HEK293T (cell line): ENCODE results near the gene MYO1G.

Experiments
- ARNT ChIP-seq: fragments of 450-650 bp; IDR thresholded peaks from 2 replicates; pipeline ENCODE4 v1.6.1; 2017; ENCODE audit warnings: mild to moderate bottlenecking
- BHLHE40 ChIP-seq: fragments of 450-650 bp; IDR thresholded peaks from 2 replicates; pipeline ENCODE4 v1.6.1; 2016; ENCODE audit warnings: mild to moderate bottlenecking, moderate library complexity, borderline replicate concordance
- FOXK2 ChIP-seq: fragments of 450-650 bp; IDR thresholded peaks from 2 replicates; pipeline ENCODE4 v1.6.1; 2016; ENCODE audit warnings: mild to moderate bottlenecking
- NFRKB ChIP-seq: fragments of 450-650 bp; IDR thresholded peaks from 2 replicates; pipeline ENCODE4 v1.6.1; 2016; ENCODE audit warnings: mild to moderate bottlenecking, moderate library complexity
- SP1 ChIP-seq: fragments of 450-650 bp; IDR thresholded peaks from 2 replicates; pipeline ENCODE4 v1.6.1; 2017
- TF ChIP-seq, protein P1 (sequence below): fragments of 450-650 bp; IDR thresholded peaks from 2 replicates; pipeline ENCODE4 v1.6.1; 2016

DNA sequence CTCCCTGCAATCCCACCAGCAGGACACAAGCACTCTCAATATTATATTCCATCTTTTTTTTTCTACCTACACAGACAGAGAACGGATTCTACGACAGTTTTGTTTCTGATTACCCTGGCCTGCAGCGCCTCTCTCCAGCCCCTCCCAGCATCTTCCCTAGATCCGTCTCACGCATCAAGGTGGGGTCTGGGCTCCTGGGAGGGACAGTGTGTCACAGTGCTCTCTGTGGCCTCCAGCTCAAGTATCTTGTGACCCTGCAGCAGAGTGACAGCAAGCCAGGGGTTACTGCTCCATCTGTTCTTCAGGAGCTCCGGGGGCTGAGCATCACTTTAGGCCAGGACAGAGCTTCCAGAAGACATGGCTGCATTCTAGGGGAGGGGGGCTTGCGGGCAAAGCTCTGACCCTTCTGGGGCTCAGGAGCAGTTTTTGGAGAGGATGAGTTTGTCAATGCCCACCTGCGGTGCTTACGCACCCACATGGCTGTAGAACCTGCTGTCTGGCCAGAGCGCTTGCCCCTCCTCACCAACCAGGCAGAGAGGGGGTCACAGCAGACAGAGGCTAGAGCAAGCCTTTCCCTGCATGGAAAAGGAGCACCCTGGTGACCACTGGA is 22.6 kb downstream of the MYO1G start:
- TF ChIP-seq BHLHE40 (no peak), NFRKB (no peak), ARNT (no peak), FOXK2 (no peak), SP1 (no peak)
- TF ChIP-seq, protein P1, sequence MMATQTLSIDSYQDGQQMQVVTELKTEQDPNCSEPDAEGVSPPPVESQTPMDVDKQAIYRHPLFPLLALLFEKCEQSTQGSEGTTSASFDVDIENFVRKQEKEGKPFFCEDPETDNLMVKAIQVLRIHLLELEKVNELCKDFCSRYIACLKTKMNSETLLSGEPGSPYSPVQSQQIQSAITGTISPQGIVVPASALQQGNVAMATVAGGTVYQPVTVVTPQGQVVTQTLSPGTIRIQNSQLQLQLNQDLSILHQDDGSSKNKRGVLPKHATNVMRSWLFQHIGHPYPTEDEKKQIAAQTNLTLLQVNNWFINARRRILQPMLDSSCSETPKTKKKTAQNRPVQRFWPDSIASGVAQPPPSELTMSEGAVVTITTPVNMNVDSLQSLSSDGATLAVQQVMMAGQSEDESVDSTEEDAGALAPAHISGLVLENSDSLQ: no peak
